ENCODE results near the gene VWCE. TPM values are rescaled to one million over a fixed set of nuclear protein-coding genes. Genes with fewer than 3 reads are reported as not detected.
"Not testable (repeated sequence)": the region's sequence is repeated elsewhere in the genome, so short reads cannot be mapped to it uniquely, and the experiment has no call there.

Gene VWCE
- polyA plus RNA-seq, 4 donors, result 1.5 to 4.0 (median 2.9) TPM

DNA sequence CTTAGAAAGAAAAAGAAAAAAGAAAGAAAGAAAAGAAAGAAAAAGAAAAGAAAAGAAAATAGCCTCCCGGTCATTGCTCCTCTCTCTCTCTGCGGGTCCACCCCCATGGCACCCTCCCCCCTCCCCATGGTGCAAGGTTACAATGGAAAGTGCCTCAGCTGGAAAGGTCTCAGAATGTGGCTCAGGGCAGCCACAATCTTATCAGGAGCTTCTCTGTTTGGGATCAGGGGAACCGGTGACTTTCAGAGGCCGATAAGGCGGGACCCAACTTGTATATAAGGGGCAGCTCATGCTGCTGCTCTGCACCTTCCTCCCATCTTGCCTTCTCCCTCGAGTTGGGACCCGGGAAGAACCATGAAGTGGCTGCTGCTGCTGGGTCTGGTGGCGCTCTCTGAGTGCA lies 73.1 kb downstream of the VWCE start, which contains the start of gene PGA4:
TSS of gene PGA4 (plus strand) at position 301 of the 400 bp plus-strand sequence. CDS start at position 355, 54 bp downstream.
- DNase-seq (ENCODE audit: low read depth in 4 of 4, low spot score in 2 of 4), result not testable (repeated sequence)

DNA sequence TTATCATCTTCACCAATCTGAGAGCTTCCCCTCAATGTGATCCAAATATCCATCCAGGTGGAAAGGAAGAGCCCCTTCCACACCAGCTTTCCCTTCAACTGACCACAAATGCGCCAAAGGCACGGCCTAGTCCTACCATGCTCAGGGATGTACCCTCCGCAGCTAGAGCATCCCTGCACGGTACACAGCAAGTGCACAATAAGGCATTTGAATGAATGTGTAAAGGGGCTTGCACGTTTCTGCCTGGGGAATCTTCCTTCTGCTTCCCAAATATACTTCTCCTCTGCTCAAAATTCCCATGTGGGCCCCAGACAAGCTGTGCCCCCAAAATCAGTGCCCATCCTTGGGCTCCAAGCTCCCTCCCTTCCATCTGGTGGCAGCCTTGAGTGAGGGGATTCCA lies 76.1 kb downstream of the VWCE start:
- not testable (repeated sequence) for DNase-seq (ENCODE audit: low read depth in 4 of 4, low spot score in 2 of 4)

DNA sequence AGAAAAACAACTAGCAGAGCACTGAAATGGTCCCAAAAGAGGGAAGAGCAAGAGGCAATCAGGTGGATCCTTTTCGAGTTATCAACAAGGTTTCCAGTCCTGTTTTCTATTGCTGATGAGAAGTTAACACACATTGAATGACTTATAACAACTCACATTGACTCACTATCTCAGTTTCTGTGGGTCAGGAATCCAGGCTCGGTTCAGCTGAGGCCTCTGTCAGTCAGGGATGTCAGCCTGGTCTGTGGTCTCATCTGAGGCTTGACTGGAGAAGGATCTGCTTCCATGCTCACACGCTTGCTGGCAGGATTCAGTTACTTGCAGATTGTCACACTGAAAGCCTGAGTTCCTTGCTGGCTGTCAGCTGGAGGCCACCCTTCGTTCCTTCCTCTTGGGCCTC lies 76.8 kb downstream of the VWCE start:
- DNase-seq (ENCODE audit: low read depth in 4 of 4, low spot score in 2 of 4), result not testable (repeated sequence)

- not testable (repeated sequence) for DNase-seq (ENCODE audit: low read depth in 4 of 4, low spot score in 2 of 4)
These were observed 81.3 kb downstream of the VWCE start for GRCh38 chr11:61213711-61214324.

DNA sequence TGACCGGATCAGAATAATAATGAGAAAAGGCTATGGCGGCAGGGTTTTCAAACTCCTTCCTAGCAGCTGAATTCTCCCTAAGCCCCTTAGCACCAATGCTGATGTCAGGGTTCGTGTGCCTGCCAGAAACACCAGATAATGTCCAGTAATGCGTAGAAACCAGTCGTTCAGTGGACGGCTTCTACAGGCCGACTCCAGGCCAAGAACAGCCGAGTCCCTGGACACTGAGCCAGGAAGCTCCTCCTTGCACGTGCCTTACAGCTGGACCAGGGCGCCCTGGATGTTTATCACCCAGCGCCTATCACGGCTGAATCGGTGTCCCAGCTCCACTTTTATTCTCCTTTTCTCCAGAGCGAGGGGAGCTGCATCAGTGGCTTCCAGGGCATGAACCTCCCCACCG lies 82.9 kb downstream of the VWCE start:
- not testable (repeated sequence) for DNase-seq (ENCODE audit: low read depth in 4 of 4, low spot score in 2 of 4)

- DNase-seq (ENCODE audit: low read depth in 4 of 4, low spot score in 2 of 4), result not testable (repeated sequence)
These were observed 83.7 kb downstream of the VWCE start for GRCh38 chr11:61211327-61211952.

DNA sequence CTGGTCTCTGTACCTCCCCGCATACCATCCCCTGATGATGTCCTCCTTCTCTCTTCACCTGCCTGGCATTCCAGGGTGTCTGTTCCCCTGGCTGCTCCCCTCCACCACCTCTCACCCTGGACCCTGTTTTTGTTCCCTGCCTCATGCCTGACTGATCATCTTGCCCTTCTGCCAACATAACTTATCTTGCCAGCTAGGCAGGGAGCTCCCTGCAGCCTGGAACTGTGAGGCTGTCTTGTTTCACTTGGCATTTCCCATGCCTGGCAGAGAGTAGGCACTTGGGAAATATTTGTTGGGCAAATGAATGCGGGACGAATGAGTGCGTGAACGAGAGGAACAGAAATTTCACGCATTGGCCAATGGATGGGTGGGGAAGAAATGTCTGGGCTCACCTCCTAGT lies 84.5 kb downstream of the VWCE start:
- DNase-seq (ENCODE audit: low read depth in 4 of 4, low spot score in 2 of 4), result not testable (repeated sequence)

Other genes starting within 250 kb of the VWCE start
- under 1 TPM; 0.05 to 0.20 (median 0.12) TPM for gene CD5, start 192.8 kb downstream of the VWCE start, polyA plus RNA-seq (ENCODE audit: insufficient read length in 4 of 4)
- 10 to 100 TPM; 15.6 to 22.2 (median 20.9) TPM for gene VPS37C, start 133.9 kb downstream of the VWCE start, polyA plus RNA-seq (ENCODE audit: insufficient read length in 4 of 4)
- gene PGA3, start 91.8 kb downstream of the VWCE start, polyA plus RNA-seq (ENCODE audit: insufficient read length in 4 of 4), result under 1 TPM in 2 of 4 donors, not detected in 2; 0.12 to 0.43 TPM
- 1 to 10 TPM in 1 of 4 donors, under 1 TPM in 3; 0.46 to 1.1 (median 0.72) TPM for gene PGA4, start 73.0 kb downstream of the VWCE start, polyA plus RNA-seq (ENCODE audit: insufficient read length in 4 of 4)
- gene PGA5, start 54.1 kb downstream of the VWCE start, polyA plus RNA-seq (ENCODE audit: insufficient read length in 4 of 4), result under 1 TPM in 2 of 4 donors, not detected in 2; 0.19 to 0.53 TPM
- gene DDB1, start 37.8 kb upstream of the VWCE start, polyA plus RNA-seq (ENCODE audit: insufficient read length in 4 of 4), result 100 to 1,000 TPM; 212 to 240 (median 219) TPM
- 10 to 100 TPM; 47.2 to 67.9 (median 58.9) TPM for gene TKFC, start 37.9 kb upstream of the VWCE start, polyA plus RNA-seq (ENCODE audit: insufficient read length in 4 of 4)
- 10 to 100 TPM; 23.9 to 33.4 (median 30.2) TPM for gene CYB561A3, start 66.6 kb upstream of the VWCE start, polyA plus RNA-seq (ENCODE audit: insufficient read length in 4 of 4)
- 10 to 100 TPM; 38.0 to 57.9 (median 51.0) TPM for gene TMEM138, start 67.1 kb upstream of the VWCE start, polyA plus RNA-seq (ENCODE audit: insufficient read length in 4 of 4)
- gene TMEM216, start 97.3 kb upstream of the VWCE start, polyA plus RNA-seq (ENCODE audit: insufficient read length in 4 of 4), result 10 to 100 TPM; 29.3 to 35.5 (median 31.9) TPM
- 100 to 1,000 TPM in 2 of 4 donors, 10 to 100 TPM in 2; 82.4 to 135 (median 111) TPM for gene CPSF7, start 134.7 kb upstream of the VWCE start, polyA plus RNA-seq (ENCODE audit: insufficient read length in 4 of 4)
- 10 to 100 TPM; 39.8 to 49.7 (median 46.4) TPM for gene SDHAF2, start 134.8 kb upstream of the VWCE start, polyA plus RNA-seq (ENCODE audit: insufficient read length in 4 of 4)
- 1 to 10 TPM; 1.1 to 3.2 (median 1.6) TPM for gene LRRC10B, start 213.4 kb upstream of the VWCE start, polyA plus RNA-seq (ENCODE audit: insufficient read length in 4 of 4)